Measurements from ENCODE around the gene WHRN.

WHRN gene

DNA sequence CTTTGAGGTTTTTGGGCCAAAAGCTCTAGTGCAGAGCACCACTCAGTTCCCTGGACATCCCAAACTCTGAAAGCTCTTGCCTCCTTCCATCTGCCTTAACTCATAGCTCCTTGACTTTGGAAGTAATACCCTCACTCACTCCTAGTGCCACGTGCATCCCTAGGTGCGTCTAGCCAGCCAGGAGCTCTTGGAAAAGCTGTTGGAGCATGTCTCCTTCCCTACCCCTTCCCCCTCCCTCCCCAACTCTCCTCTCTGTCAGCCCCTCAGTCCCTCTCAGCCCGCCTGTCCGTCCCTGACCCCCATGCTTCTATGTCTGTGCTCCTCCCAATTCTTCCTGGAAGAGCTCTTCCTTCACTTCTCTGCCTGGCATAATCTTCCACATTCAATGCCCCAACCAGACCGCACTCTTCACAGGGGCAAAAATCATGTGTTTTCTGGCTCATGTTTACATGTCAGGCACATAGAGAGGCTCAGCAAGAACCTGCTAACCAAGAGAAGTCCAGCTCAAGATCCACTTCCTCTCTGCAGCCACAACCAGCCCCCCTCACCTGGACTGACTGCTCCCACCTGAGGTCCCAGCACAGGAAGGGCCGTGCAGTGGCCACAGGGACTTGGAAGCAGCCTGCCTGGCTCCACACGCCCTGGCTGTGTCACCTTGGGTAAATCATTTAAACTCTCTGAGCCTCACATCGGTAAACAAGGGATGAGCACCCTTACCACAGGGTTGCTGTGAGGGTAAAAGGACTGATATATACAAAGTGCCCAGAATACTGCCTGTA is 58.4 kb downstream of the WHRN start:
- H2AFZ ChIP-seq (ENCODE audit: low read depth): no peak overlapping the region
- no peaks in the 10 kb centered on the region for H3K27me3 ChIP-seq (ENCODE audit: insufficient read depth, low read depth)
- H3K79me2 ChIP-seq (ENCODE audit: insufficient read depth, low read depth): no peaks in the 10 kb centered on the region; the same call in 1 of the 2 replicates
- no peak overlapping the region for H3K27ac ChIP-seq
- TF ChIP-seq, protein P1, sequence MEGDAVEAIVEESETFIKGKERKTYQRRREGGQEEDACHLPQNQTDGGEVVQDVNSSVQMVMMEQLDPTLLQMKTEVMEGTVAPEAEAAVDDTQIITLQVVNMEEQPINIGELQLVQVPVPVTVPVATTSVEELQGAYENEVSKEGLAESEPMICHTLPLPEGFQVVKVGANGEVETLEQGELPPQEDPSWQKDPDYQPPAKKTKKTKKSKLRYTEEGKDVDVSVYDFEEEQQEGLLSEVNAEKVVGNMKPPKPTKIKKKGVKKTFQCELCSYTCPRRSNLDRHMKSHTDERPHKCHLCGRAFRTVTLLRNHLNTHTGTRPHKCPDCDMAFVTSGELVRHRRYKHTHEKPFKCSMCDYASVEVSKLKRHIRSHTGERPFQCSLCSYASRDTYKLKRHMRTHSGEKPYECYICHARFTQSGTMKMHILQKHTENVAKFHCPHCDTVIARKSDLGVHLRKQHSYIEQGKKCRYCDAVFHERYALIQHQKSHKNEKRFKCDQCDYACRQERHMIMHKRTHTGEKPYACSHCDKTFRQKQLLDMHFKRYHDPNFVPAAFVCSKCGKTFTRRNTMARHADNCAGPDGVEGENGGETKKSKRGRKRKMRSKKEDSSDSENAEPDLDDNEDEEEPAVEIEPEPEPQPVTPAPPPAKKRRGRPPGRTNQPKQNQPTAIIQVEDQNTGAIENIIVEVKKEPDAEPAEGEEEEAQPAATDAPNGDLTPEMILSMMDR (conservative IDR thresholded peaks at IDR 0.05; ENCODE audit: low read depth, low read length): no peak
- H4K20me1 ChIP-seq (ENCODE audit: insufficient read depth): no peaks in the 10 kb centered on the region
- no peak overlapping the region for H3K4me2 ChIP-seq
- H3K9ac ChIP-seq: no peak overlapping the region
- H3K4me1 ChIP-seq (ENCODE audit: low read depth, poor library complexity, severe bottlenecking): peaks cover 43% of the 10 kb centered on the region
- H3K4me3 ChIP-seq (IDR thresholded peaks at IDR 0.05; ENCODE audit: insufficient read depth, low read depth, low read length): no peak overlapping the region
- H3K36me3 ChIP-seq (ENCODE audit: insufficient read depth): no peaks in the 10 kb centered on the region

DNA sequence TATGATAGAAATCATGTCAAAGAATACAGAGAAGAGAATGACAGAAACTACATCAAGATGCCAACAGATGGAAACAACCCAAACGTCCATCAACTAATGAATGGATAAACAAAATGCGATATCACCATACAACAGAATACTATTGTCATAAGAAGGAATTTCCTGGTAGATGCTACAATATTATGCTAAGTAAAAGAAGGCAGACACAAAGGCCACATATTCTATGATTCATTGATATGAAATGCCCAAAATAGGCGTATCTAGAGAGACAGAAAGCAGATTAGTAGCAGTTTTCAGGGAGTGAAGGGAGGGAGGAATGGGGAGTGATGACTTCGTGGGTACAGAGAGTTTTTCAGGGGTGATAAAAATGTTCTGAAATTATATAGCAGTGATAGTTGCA is 59.2 kb downstream of the WHRN start:
- Histone ChIP-seq H3K9ac (no peak overlapping the region), H3K27me3 (ENCODE audit: insufficient read depth, low read depth) (no peaks in the 10 kb centered on the region), H3K4me2 (no peak overlapping the region), H3K79me2 (ENCODE audit: insufficient read depth, low read depth) (peaks cover 4% of the 10 kb centered on the region; the same call in 1 of the 2 replicates), H2AFZ (ENCODE audit: low read depth) (no peak overlapping the region), H3K27ac (no peak overlapping the region), H3K4me1 (ENCODE audit: low read depth, poor library complexity, severe bottlenecking) (peaks cover 34% of the 10 kb centered on the region), H3K4me3 (IDR thresholded peaks at IDR 0.05; ENCODE audit: insufficient read depth, low read depth, low read length) (no peak overlapping the region), H4K20me1 (ENCODE audit: insufficient read depth) (no peaks in the 10 kb centered on the region), H3K36me3 (ENCODE audit: insufficient read depth) (no peaks in the 10 kb centered on the region)
- TF ChIP-seq, protein P1 (conservative IDR thresholded peaks at IDR 0.05; ENCODE audit: low read depth, low read length): no peak

DNA sequence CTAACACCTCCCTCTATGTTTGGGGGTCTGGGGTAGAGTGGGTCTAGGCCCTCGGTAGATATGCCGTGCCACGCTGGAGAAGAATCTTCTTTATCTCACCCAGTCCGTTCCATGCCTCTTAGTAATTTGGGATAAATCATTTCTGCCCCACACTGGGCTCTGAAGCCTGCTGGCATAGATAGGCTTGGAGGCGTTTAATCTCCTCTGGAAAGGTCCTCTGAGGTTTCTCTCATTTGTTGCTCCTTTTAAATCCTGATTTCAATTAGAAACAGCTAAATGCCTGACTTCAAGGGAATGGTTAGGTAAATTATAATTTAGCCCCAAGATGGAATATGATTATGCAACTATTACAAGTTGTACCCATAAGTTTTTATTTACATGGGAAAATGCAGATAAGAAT is 59.7 kb downstream of the WHRN start:
- H2AFZ ChIP-seq (ENCODE audit: low read depth): no peak overlapping the region
- H3K79me2 ChIP-seq (ENCODE audit: insufficient read depth, low read depth): peaks cover 8% of the 10 kb centered on the region; the same call in 1 of the 2 replicates
- no peaks in the 10 kb centered on the region for H3K27me3 ChIP-seq (ENCODE audit: insufficient read depth, low read depth)
- TF ChIP-seq, protein P1 (conservative IDR thresholded peaks at IDR 0.05; ENCODE audit: low read depth, low read length): no peak
- no peak overlapping the region for H3K4me3 ChIP-seq (IDR thresholded peaks at IDR 0.05; ENCODE audit: insufficient read depth, low read depth, low read length)
- H3K4me2 ChIP-seq: no peak overlapping the region
- no peak overlapping the region for H3K27ac ChIP-seq
- no peaks in the 10 kb centered on the region for H3K36me3 ChIP-seq (ENCODE audit: insufficient read depth)
- H4K20me1 ChIP-seq (ENCODE audit: insufficient read depth): no peaks in the 10 kb centered on the region; the same call in 1 of the 2 replicates
- peaks cover 30% of the 10 kb centered on the region for H3K4me1 ChIP-seq (ENCODE audit: low read depth, poor library complexity, severe bottlenecking)
- no peak overlapping the region for H3K9ac ChIP-seq

DNA sequence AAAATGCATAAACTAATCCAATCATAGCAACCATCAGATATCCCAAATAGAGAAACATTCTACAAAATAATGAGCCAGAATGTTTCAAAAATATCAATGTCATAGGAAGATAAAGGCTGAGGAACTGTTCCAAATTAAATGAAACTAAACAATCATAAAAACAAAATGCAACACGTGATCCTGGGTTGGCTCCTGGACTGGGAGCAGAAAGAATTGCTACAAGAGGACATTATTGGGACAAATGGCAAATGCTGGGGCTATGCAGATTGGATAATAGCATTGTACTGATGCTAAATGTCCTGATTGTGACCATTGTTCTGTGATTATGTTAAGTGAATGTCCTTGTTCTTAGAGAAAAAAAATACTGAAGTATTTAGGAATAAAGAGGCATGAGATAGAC is 63.3 kb downstream of the WHRN start:
- TF ChIP-seq, protein P1 (conservative IDR thresholded peaks at IDR 0.05; ENCODE audit: low read depth, low read length): no peak

More for the DNA sequence above, 63.3 kb downstream of the WHRN start:
- Histone ChIP-seq H3K79me2 (ENCODE audit: insufficient read depth, low read depth) (peaks cover 19% of the 10 kb centered on the region; the same call in 1 of the 2 replicates), H3K9ac (no peak overlapping the region), H3K36me3 (ENCODE audit: insufficient read depth) (no peaks in the 10 kb centered on the region), H3K27ac (no peak overlapping the region), H3K4me3 (IDR thresholded peaks at IDR 0.05; ENCODE audit: insufficient read depth, low read depth, low read length) (no peak overlapping the region), H3K27me3 (ENCODE audit: insufficient read depth, low read depth) (no peaks in the 10 kb centered on the region), H2AFZ (ENCODE audit: low read depth) (no peak overlapping the region), H4K20me1 (ENCODE audit: insufficient read depth) (no peaks in the 10 kb centered on the region; the same call in 1 of the 2 replicates), H3K4me1 (ENCODE audit: low read depth, poor library complexity, severe bottlenecking) (no peaks in the 10 kb centered on the region), H3K4me2 (no peak overlapping the region)
